Measurements from ENCODE around the gene MUC4.

The MUC4 gene

GRCh38 chr3:195699860-195700259, 111.9 kb downstream of the MUC4 start:
- WGBS (ENCODE audit: extremely low coverage, insufficient coverage, low lambda C conversion rate), result no CpG with 5 or more reads among the region's 6 CpGs
- no peak overlapping the region for H4K5ac ChIP-seq (ENCODE audit: low read length)
- H3K4me3 ChIP-seq (ENCODE audit: low read length), result no peak overlapping the region
- H4K8ac ChIP-seq (ENCODE audit: low read depth, low read length), result no peak overlapping the region
- H2BK5ac ChIP-seq (ENCODE audit: low read length), result no peak overlapping the region
- no peak overlapping the region for H2BK120ac ChIP-seq (ENCODE audit: low read depth, low read length)
- no peak overlapping the region for H3K27ac ChIP-seq (ENCODE audit: low read depth, low read length)
- DNase-seq, result no peak
- H3K36me3 ChIP-seq (ENCODE audit: control insufficient read depth, insufficient read depth, low read length), result no peaks in the 10 kb centered on the region
- H2BK15ac ChIP-seq (replicated peaks; ENCODE audit: low read depth), result no peak overlapping the region
- H3K4me2 ChIP-seq (ENCODE audit: low read length), result no peak overlapping the region
- H3K4ac ChIP-seq (ENCODE audit: low read depth, low read length), result no peak overlapping the region
- no peak overlapping the region for H3K56ac ChIP-seq (ENCODE audit: low read length)
- no peak overlapping the region for H3K9ac ChIP-seq (ENCODE audit: low read length)
- peaks cover 10% of the 10 kb centered on the region for H3K4me1 ChIP-seq (ENCODE audit: control insufficient read depth, low read depth, low read length)
- no peaks in the 10 kb centered on the region for H3K27me3 ChIP-seq (ENCODE audit: insufficient read depth, low read length, poor library complexity)
- H2AK5ac ChIP-seq (ENCODE audit: low read length), result no peak overlapping the region
- no peaks in the 10 kb centered on the region for H3K79me1 ChIP-seq (ENCODE audit: low read length)
- H3K23ac ChIP-seq (ENCODE audit: low read length), result no peak overlapping the region
- H3K18ac ChIP-seq (ENCODE audit: low read length), result no peak overlapping the region
- H3K79me2 ChIP-seq (ENCODE audit: control insufficient read depth, insufficient read depth, low read length), result no peaks in the 10 kb centered on the region

GRCh38 chr3:195699388-195699771, 112.3 kb downstream of the MUC4 start:
- no peak for DNase-seq
- H2AK5ac ChIP-seq (ENCODE audit: low read length), result no peak overlapping the region
- no peak overlapping the region for H4K5ac ChIP-seq (ENCODE audit: low read length)
- no peaks in the 10 kb centered on the region for H3K36me3 ChIP-seq (ENCODE audit: control insufficient read depth, insufficient read depth, low read length)
- H2BK15ac ChIP-seq (replicated peaks; ENCODE audit: low read depth), result no peak overlapping the region
- no CpG with 5 or more reads among the region's 2 CpGs for WGBS (ENCODE audit: extremely low coverage, insufficient coverage, low lambda C conversion rate)
- H3K23ac ChIP-seq (ENCODE audit: low read length), result no peak overlapping the region
- H3K4me1 ChIP-seq (ENCODE audit: control insufficient read depth, low read depth, low read length), result peaks cover 10% of the 10 kb centered on the region
- no peaks in the 10 kb centered on the region for H3K27me3 ChIP-seq (ENCODE audit: insufficient read depth, low read length, poor library complexity)
- H3K9ac ChIP-seq (ENCODE audit: low read length), result no peak overlapping the region
- no peak overlapping the region for H2BK120ac ChIP-seq (ENCODE audit: low read depth, low read length)
- no peaks in the 10 kb centered on the region for H3K79me2 ChIP-seq (ENCODE audit: control insufficient read depth, insufficient read depth, low read length)
- no peak overlapping the region for H3K56ac ChIP-seq (ENCODE audit: low read length)
- no peak overlapping the region for H3K27ac ChIP-seq (ENCODE audit: low read depth, low read length)
- H4K8ac ChIP-seq (ENCODE audit: low read depth, low read length), result no peak overlapping the region
- H3K4me2 ChIP-seq (ENCODE audit: low read length), result no peak overlapping the region
- no peak overlapping the region for H3K4ac ChIP-seq (ENCODE audit: low read depth, low read length)
- no peak overlapping the region for H2BK5ac ChIP-seq (ENCODE audit: low read length)
- H3K18ac ChIP-seq (ENCODE audit: low read length), result no peak overlapping the region
- H3K79me1 ChIP-seq (ENCODE audit: low read length), result no peaks in the 10 kb centered on the region
- no peak overlapping the region for H3K4me3 ChIP-seq (ENCODE audit: low read length)

GRCh38 chr3:195698647-195699387, 112.9 kb downstream of the MUC4 start:
- Histone ChIP-seq H4K5ac (ENCODE audit: low read length) (no peak overlapping the region), H3K79me2 (ENCODE audit: control insufficient read depth, insufficient read depth, low read length) (no peaks in the 10 kb centered on the region), H4K8ac (ENCODE audit: low read depth, low read length) (no peak overlapping the region), H3K79me1 (ENCODE audit: low read length) (no peaks in the 10 kb centered on the region), H2BK5ac (ENCODE audit: low read length) (no peak overlapping the region), H3K9ac (ENCODE audit: low read length) (no peak overlapping the region), H3K18ac (ENCODE audit: low read length) (no peak overlapping the region), H2BK15ac (replicated peaks; ENCODE audit: low read depth) (no peak overlapping the region), H3K4me3 (ENCODE audit: low read length) (no peak overlapping the region), H3K56ac (ENCODE audit: low read length) (no peak overlapping the region), H3K4me1 (ENCODE audit: control insufficient read depth, low read depth, low read length) (peaks cover 10% of the 10 kb centered on the region), H3K36me3 (ENCODE audit: control insufficient read depth, insufficient read depth, low read length) (no peaks in the 10 kb centered on the region), H3K4ac (ENCODE audit: low read depth, low read length) (no peak overlapping the region), H3K4me2 (ENCODE audit: low read length) (no peak overlapping the region), H3K27ac (ENCODE audit: low read depth, low read length) (no peak overlapping the region), H3K27me3 (ENCODE audit: insufficient read depth, low read length, poor library complexity) (no peaks in the 10 kb centered on the region), H2AK5ac (ENCODE audit: low read length) (no peak overlapping the region), H2BK120ac (ENCODE audit: low read depth, low read length) (no peak overlapping the region), H3K23ac (ENCODE audit: low read length) (no peak overlapping the region)
- WGBS (ENCODE audit: extremely low coverage, insufficient coverage, low lambda C conversion rate), result no CpG with 5 or more reads among the region's 5 CpGs
- DNase-seq, result peak; percentile 80

- no CpG with 5 or more reads among the region's 4 CpGs for WGBS (ENCODE audit: extremely low coverage, insufficient coverage, low lambda C conversion rate)
- Histone ChIP-seq H2AK5ac (ENCODE audit: low read length) (no peak overlapping the region), H2BK120ac (ENCODE audit: low read depth, low read length) (no peak overlapping the region), H3K23ac (ENCODE audit: low read length) (no peak overlapping the region), H2BK15ac (replicated peaks; ENCODE audit: low read depth) (no peak overlapping the region), H3K36me3 (ENCODE audit: control insufficient read depth, insufficient read depth, low read length) (no peaks in the 10 kb centered on the region), H3K4ac (ENCODE audit: low read depth, low read length) (no peak overlapping the region), H3K9ac (ENCODE audit: low read length) (no peak overlapping the region), H3K79me2 (ENCODE audit: control insufficient read depth, insufficient read depth, low read length) (no peaks in the 10 kb centered on the region), H3K4me2 (ENCODE audit: low read length) (no peak overlapping the region), H4K8ac (ENCODE audit: low read depth, low read length) (no peak overlapping the region), H3K79me1 (ENCODE audit: low read length) (no peaks in the 10 kb centered on the region), H3K56ac (ENCODE audit: low read length) (no peak overlapping the region), H3K4me3 (ENCODE audit: low read length) (no peak overlapping the region), H3K27me3 (ENCODE audit: insufficient read depth, low read length, poor library complexity) (no peaks in the 10 kb centered on the region), H3K18ac (ENCODE audit: low read length) (no peak overlapping the region), H3K27ac (ENCODE audit: low read depth, low read length) (peak overlapping the region; percentile 6), H3K4me1 (ENCODE audit: control insufficient read depth, low read depth, low read length) (peaks cover 10% of the 10 kb centered on the region), H4K5ac (ENCODE audit: low read length) (no peak overlapping the region), H2BK5ac (ENCODE audit: low read length) (no peak overlapping the region)
- DNase-seq, result no peak
Measured at GRCh38 chr3:195698325-195698646, 113.4 kb downstream of the MUC4 start.

- Histone ChIP-seq H3K79me1 (ENCODE audit: low read length) (no peaks in the 10 kb centered on the region), H3K79me2 (ENCODE audit: control insufficient read depth, insufficient read depth, low read length) (no peaks in the 10 kb centered on the region), H3K4me3 (ENCODE audit: low read length) (no peak overlapping the region), H3K4ac (ENCODE audit: low read depth, low read length) (no peak overlapping the region), H3K4me2 (ENCODE audit: low read length) (no peak overlapping the region), H2AK5ac (ENCODE audit: low read length) (no peak overlapping the region), H4K5ac (ENCODE audit: low read length) (no peak overlapping the region), H3K56ac (ENCODE audit: low read length) (no peak overlapping the region), H2BK15ac (replicated peaks; ENCODE audit: low read depth) (no peak overlapping the region), H3K27ac (ENCODE audit: low read depth, low read length) (peak overlapping the region; percentile 6), H3K27me3 (ENCODE audit: insufficient read depth, low read length, poor library complexity) (no peaks in the 10 kb centered on the region), H3K9ac (ENCODE audit: low read length) (no peak overlapping the region), H3K4me1 (ENCODE audit: control insufficient read depth, low read depth, low read length) (peaks cover 10% of the 10 kb centered on the region), H2BK120ac (ENCODE audit: low read depth, low read length) (no peak overlapping the region), H2BK5ac (ENCODE audit: low read length) (no peak overlapping the region), H4K8ac (ENCODE audit: low read depth, low read length) (no peak overlapping the region), H3K18ac (ENCODE audit: low read length) (no peak overlapping the region), H3K36me3 (ENCODE audit: control insufficient read depth, insufficient read depth, low read length) (no peaks in the 10 kb centered on the region), H3K23ac (ENCODE audit: low read length) (no peak overlapping the region)
- DNase-seq, result peak; percentile 80
- WGBS (ENCODE audit: extremely low coverage, insufficient coverage, low lambda C conversion rate), result no CpG with 5 or more reads among the region's 11 CpGs
Measured at GRCh38 chr3:195697582-195698324, 114.0 kb downstream of the MUC4 start.
